Renal pelvis (tissue), 4 donors: ENCODE data around the gene ASCL2. TPM values are rescaled to one million over a fixed set of nuclear protein-coding genes. Genes with fewer than 3 reads are reported as not detected.
"Not testable (repeated sequence)": the region's sequence is repeated elsewhere in the genome, so short reads cannot be mapped to it uniquely, and the experiment has no call there.

Experiments
- DNase-seq: peaks from one replicate; pipeline ENCODE4 v3.0.0-alpha.2; 2013
- polyA plus RNA-seq, 3 donors: library from polyadenylated mRNA; unstranded; fragments of 120-200 nt; gene quantifications; one replicate each; pipeline ENCODE4 v1.2.1, GENCODE V29; 2013; ENCODE audit not compliant: insufficient read length in 3 of 3

ASCL2 gene
- polyA plus RNA-seq, 3 donors, result 3.1 to 4.7 (median 3.8) TPM

- not testable (repeated sequence) for DNase-seq
These were observed 33.8 kb downstream of the ASCL2 start for GRCh38 chr11:2236381-2237134.

- no peak for DNase-seq
These were observed 34.6 kb downstream of the ASCL2 start for GRCh38 chr11:2235588-2236326.

- no peak for DNase-seq
These were observed 35.4 kb downstream of the ASCL2 start for GRCh38 chr11:2234963-2235362.

GRCh38 chr11:2233693-2234455 lies 36.5 kb downstream of the ASCL2 start:
- DNase-seq, result no peak

GRCh38 chr11:2229713-2230297 lies 40.6 kb downstream of the ASCL2 start:
- no peak for DNase-seq

- DNase-seq, result no peak
These were observed 46.1 kb downstream of the ASCL2 start for GRCh38 chr11:2224254-2224653.

GRCh38 chr11:2223153-2223794 lies 47.1 kb downstream of the ASCL2 start:
- DNase-seq, result no peak

GRCh38 chr11:2222451-2222850 lies 47.9 kb downstream of the ASCL2 start:
- no peak for DNase-seq

- DNase-seq, result no peak
These were observed 48.8 kb downstream of the ASCL2 start for GRCh38 chr11:2221591-2221990.

- no peak for DNase-seq
These were observed 49.4 kb downstream of the ASCL2 start for GRCh38 chr11:2221024-2221423.

GRCh38 chr11:2220173-2220771 lies 50.1 kb downstream of the ASCL2 start:
- DNase-seq, result no peak

- no peak for DNase-seq
These were observed 50.9 kb downstream of the ASCL2 start for GRCh38 chr11:2219318-2220017.

Other genes starting within 250 kb of the ASCL2 start
- gene IGF2, start 131.2 kb downstream of the ASCL2 start, polyA plus RNA-seq, result 100 to 1,000 TPM; 615 to 954 (median 884) TPM
- not detected for gene INS, start 109.4 kb downstream of the ASCL2 start, polyA plus RNA-seq
- 1 to 10 TPM; 1.5 to 1.7 (median 1.6) TPM for gene TH, start 98.8 kb downstream of the ASCL2 start, polyA plus RNA-seq
- under 1 TPM; 0.75 to 0.99 (median 0.91) TPM for gene C11orf21, start 31.3 kb upstream of the ASCL2 start, polyA plus RNA-seq
- 1 to 10 TPM; 1.7 to 2.8 (median 1.9) TPM for gene TSPAN32, start 31.4 kb upstream of the ASCL2 start, polyA plus RNA-seq
- gene CD81, start 106.7 kb upstream of the ASCL2 start, polyA plus RNA-seq, result 100 to 1,000 TPM; 534 to 608 (median 573) TPM
- gene TSSC4, start 130.2 kb upstream of the ASCL2 start, polyA plus RNA-seq, result 10 to 100 TPM; 40.1 to 55.8 (median 49.4) TPM
- 1 to 10 TPM; 3.6 to 4.0 (median 3.8) TPM for gene TRPM5, start 173.9 kb upstream of the ASCL2 start, polyA plus RNA-seq
- 10 to 100 TPM; 11.5 to 13.4 (median 12.7) TPM for gene KCNQ1, start 174.4 kb upstream of the ASCL2 start, polyA plus RNA-seq